HepG2 (cell line): ENCODE data around the gene GPR149. TPM values are rescaled to one million over a fixed set of nuclear protein-coding genes. Genes with fewer than 3 reads are reported as not detected.

Experiments used
- ARHGAP35 ChIP-seq: sonication (generic); formaldehyde crosslinking; IDR thresholded peaks from 2 replicates; pipeline ENCODE4 v1.9.0; 2022; ENCODE audit warnings: mild to moderate bottlenecking, inconsistent platforms, moderate library complexity, missing genetic modification reagents, borderline replicate concordance
- ARID5B ChIP-seq: IDR thresholded peaks from 2 replicates; pipeline ENCODE4 v1.4.0; 2020; ENCODE audit warnings: mild to moderate bottlenecking, missing genetic modification reagents
- FOXA1 ChIP-seq, 2 experiments: fragments of 450-650 bp in 1 of 2; sonication (generic) in 1 of 2; formaldehyde crosslinking in 1 of 2; IDR thresholded peaks; 2 replicates each; pipeline versions ENCODE4 v1.4.0 to v1.6.1; 2016 to 2020; ENCODE audit warnings: missing genetic modification reagents in 1 of 2
- GATAD2A ChIP-seq: IDR thresholded peaks from 2 replicates; pipeline ENCODE4 v1.6.1; 2016
- KLF12 ChIP-seq: sonication (generic); formaldehyde crosslinking; IDR thresholded peaks from 2 replicates; pipeline ENCODE4 v1.4.0; 2020; ENCODE audit warnings: missing genetic modification reagents, borderline replicate concordance
- KMT2B ChIP-seq: IDR thresholded peaks from 2 replicates; pipeline ENCODE4 v1.6.1; 2016; ENCODE audit warnings: missing genetic modification reagents, missing compliant biosample characterization
- MAFG ChIP-seq: sonication (generic); formaldehyde crosslinking; IDR thresholded peaks from 2 replicates; pipeline ENCODE4 v1.5.1; 2020; ENCODE audit warnings: mild to moderate bottlenecking, missing genetic modification reagents
- NRL ChIP-seq: sonication (generic); formaldehyde crosslinking; IDR thresholded peaks from 2 replicates; pipeline ENCODE4 v1.5.0; 2020; ENCODE audit warnings: missing genetic modification reagents, mild to moderate bottlenecking, moderate library complexity, borderline replicate concordance
- PBX3 ChIP-seq: sonication (generic); formaldehyde crosslinking; IDR thresholded peaks from 2 replicates; pipeline ENCODE4 v1.8.1; 2023; ENCODE audit warnings: missing genetic modification reagents, inconsistent platforms, borderline replicate concordance
- ZNF234 ChIP-seq: sonication (generic); formaldehyde crosslinking; conservative IDR thresholded peaks from 2 replicates; pipeline ENCODE4 v1.5.1; 2020; ENCODE audit warnings: mild to moderate bottlenecking, missing genetic modification reagents
- ZNF891 ChIP-seq: sonication (generic); formaldehyde crosslinking; IDR thresholded peaks from 2 replicates; pipeline ENCODE4 v1.5.0; 2020; ENCODE audit warnings: mild to moderate bottlenecking, missing genetic modification reagents
- polyA plus RNA-seq, 8 experiments: library from polyadenylated mRNA; depleted of rRNA in 3 of 8; stranded (reverse) in 7 of 8; unstranded in 1 of 8; fragments of >200 nt; fragmentation: Illumina TruSeq in 4 of 8; extraction: Trizol in 4 of 8; gene quantifications; 2 replicates each; pipeline versions ENCODE4 v1.2.1 to v1.2.3, GENCODE V29; 2011 to 2016; ENCODE audit warnings: low read depth in 4 of 8, missing spikeins in 1 of 8, mixed read lengths in 1 of 8; ENCODE audit not compliant: insufficient read depth in 1 of 8
- total RNA-seq, 5 experiments: library from RNA; depleted of rRNA; stranded (reverse); fragments of >200 nt; fragmentation: Illumina TruSeq; extraction: Trizol; gene quantifications; 2 replicates each; pipeline ENCODE4 v1.2.3, GENCODE V29; 2016; ENCODE audit warnings: low read depth in 1 of 5
- TF ChIP-seq, protein P1 (sequence below): IDR thresholded peaks from 2 replicates; pipeline ENCODE4 v1.6.1; 2016; ENCODE audit warnings: control low read depth
- TF ChIP-seq, protein P2 (sequence below): sonication (generic); formaldehyde crosslinking; IDR thresholded peaks from 2 replicates; pipeline ENCODE4 v1.5.0; 2020; ENCODE audit warnings: missing genetic modification reagents
- TF ChIP-seq, protein P3 (sequence below): IDR thresholded peaks from 2 replicates; pipeline ENCODE4 v1.6.1; 2016; ENCODE audit warnings: low read depth, missing genetic modification reagents, missing compliant biosample characterization

GPR149 gene
- total and polyA plus RNA-seq, 2 of the 13 experiments (the other 11 are each of a cell fraction or from before 2014, with no cell fraction given): not detected

DNA sequence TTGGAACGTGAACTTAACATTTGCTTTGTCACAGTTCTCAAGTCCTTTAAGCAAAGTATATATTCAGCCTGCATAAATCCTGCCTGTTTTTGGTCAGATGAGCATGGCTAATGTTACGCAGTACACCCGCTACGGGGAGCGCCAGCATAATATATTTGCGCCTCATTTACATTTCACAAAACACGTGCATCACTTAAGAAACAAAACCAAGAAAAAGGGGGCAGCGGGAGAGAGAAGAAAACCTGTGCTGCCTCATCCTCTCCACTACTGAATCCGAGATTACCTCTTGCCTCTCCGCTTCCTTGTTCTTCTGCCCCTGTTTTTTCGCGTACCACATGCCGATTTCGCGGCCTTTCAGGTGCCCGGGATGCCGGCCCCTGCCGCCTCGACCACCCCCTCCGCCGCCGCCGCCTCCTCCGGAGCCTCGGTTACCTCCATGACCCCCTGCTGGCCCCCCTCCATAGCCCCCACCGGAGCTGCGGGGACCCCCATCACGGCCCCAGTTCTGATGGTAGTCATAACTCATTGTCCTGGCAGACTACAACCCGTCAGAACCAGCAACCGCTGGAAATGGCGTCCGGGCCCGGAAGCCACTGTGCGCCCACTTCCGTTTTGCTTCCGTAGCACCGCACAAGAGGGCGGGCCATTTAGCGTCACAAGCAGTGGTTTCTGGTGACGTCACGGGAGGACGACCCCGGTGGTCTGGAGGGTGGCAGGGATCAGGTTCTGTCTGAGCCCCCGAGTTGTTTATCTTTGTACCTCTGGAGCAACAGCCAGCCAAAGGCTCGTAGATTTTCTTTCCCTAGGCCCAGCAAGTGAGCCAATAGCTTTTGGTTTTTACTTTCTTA, 105.9 kb downstream of the GPR149 start, which contains the start of gene DHX36 (continued):
- TF ChIP-seq PBX3 (CRISPR knock-in tag): no peak
- TF ChIP-seq GATAD2A (CRISPR knock-in tag): peak; percentile 90
- 0 out of 2 replicates have a peak, but pooled peaks have one; percentile 20 for TF ChIP-seq ZNF234 (CRISPR knock-in tag)
- TF ChIP-seq FOXA1 (IDR thresholded peaks at IDR 0.05): no peak
- 0 out of 2 replicates have a peak, but pooled peaks have one; percentile 30 for TF ChIP-seq FOXA1 (CRISPR knock-in tag; IDR thresholded peaks at IDR 0.05)
- TF ChIP-seq ZNF891: peak; percentile 37; the same call in 1 of the 2 replicates
- no peak for TF ChIP-seq MAFG
- TF ChIP-seq, protein P1, sequence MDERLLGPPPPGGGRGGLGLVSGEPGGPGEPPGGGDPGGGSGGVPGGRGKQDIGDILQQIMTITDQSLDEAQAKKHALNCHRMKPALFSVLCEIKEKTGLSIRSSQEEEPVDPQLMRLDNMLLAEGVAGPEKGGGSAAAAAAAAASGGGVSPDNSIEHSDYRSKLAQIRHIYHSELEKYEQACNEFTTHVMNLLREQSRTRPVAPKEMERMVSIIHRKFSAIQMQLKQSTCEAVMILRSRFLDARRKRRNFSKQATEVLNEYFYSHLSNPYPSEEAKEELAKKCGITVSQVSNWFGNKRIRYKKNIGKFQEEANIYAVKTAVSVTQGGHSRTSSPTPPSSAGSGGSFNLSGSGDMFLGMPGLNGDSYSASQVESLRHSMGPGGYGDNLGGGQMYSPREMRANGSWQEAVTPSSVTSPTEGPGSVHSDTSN (CRISPR knock-in tag): no peak
- TF ChIP-seq ARHGAP35 (CRISPR knock-in tag): no peak
- TF ChIP-seq NRL: peak; percentile 35; the same call in 1 of the 2 replicates
- TF ChIP-seq KMT2B (CRISPR knock-in tag): peak; percentile 87
- TF ChIP-seq ARID5B (CRISPR knock-in tag): peak; percentile 70
- no peak for TF ChIP-seq KLF12 (CRISPR knock-in tag)
- TF ChIP-seq, protein P2, sequence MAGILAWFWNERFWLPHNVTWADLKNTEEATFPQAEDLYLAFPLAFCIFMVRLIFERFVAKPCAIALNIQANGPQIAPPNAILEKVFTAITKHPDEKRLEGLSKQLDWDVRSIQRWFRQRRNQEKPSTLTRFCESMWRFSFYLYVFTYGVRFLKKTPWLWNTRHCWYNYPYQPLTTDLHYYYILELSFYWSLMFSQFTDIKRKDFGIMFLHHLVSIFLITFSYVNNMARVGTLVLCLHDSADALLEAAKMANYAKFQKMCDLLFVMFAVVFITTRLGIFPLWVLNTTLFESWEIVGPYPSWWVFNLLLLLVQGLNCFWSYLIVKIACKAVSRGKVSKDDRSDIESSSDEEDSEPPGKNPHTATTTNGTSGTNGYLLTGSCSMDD: no peak
- TF ChIP-seq, protein P3, sequence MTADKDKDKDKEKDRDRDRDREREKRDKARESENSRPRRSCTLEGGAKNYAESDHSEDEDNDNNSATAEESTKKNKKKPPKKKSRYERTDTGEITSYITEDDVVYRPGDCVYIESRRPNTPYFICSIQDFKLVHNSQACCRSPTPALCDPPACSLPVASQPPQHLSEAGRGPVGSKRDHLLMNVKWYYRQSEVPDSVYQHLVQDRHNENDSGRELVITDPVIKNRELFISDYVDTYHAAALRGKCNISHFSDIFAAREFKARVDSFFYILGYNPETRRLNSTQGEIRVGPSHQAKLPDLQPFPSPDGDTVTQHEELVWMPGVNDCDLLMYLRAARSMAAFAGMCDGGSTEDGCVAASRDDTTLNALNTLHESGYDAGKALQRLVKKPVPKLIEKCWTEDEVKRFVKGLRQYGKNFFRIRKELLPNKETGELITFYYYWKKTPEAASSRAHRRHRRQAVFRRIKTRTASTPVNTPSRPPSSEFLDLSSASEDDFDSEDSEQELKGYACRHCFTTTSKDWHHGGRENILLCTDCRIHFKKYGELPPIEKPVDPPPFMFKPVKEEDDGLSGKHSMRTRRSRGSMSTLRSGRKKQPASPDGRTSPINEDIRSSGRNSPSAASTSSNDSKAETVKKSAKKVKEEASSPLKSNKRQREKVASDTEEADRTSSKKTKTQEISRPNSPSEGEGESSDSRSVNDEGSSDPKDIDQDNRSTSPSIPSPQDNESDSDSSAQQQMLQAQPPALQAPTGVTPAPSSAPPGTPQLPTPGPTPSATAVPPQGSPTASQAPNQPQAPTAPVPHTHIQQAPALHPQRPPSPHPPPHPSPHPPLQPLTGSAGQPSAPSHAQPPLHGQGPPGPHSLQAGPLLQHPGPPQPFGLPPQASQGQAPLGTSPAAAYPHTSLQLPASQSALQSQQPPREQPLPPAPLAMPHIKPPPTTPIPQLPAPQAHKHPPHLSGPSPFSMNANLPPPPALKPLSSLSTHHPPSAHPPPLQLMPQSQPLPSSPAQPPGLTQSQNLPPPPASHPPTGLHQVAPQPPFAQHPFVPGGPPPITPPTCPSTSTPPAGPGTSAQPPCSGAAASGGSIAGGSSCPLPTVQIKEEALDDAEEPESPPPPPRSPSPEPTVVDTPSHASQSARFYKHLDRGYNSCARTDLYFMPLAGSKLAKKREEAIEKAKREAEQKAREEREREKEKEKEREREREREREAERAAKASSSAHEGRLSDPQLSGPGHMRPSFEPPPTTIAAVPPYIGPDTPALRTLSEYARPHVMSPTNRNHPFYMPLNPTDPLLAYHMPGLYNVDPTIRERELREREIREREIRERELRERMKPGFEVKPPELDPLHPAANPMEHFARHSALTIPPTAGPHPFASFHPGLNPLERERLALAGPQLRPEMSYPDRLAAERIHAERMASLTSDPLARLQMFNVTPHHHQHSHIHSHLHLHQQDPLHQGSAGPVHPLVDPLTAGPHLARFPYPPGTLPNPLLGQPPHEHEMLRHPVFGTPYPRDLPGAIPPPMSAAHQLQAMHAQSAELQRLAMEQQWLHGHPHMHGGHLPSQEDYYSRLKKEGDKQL: no peak
